HPDE6-E6E7 (cell line): ENCODE measurements around the gene BLOC1S5.
A peak's percentile ranks its signal among the peaks of the same experiment; 100 is the strongest.
"Not testable (repeated sequence)": the region's sequence is repeated elsewhere in the genome, so short reads cannot be mapped to it uniquely, and the experiment has no call there.

Experiments
- DNase-seq: peaks from one replicate; pipeline ENCODE4 v3.0.0; 2011; ENCODE audit warnings: missing footprints; ENCODE audit errors: extremely low spot score

The BLOC1S5 gene

GRCh38 chr6:7993399-7993798 lies 70.8 kb downstream of the BLOC1S5 start:
- DNase-seq: no peak

DNA sequence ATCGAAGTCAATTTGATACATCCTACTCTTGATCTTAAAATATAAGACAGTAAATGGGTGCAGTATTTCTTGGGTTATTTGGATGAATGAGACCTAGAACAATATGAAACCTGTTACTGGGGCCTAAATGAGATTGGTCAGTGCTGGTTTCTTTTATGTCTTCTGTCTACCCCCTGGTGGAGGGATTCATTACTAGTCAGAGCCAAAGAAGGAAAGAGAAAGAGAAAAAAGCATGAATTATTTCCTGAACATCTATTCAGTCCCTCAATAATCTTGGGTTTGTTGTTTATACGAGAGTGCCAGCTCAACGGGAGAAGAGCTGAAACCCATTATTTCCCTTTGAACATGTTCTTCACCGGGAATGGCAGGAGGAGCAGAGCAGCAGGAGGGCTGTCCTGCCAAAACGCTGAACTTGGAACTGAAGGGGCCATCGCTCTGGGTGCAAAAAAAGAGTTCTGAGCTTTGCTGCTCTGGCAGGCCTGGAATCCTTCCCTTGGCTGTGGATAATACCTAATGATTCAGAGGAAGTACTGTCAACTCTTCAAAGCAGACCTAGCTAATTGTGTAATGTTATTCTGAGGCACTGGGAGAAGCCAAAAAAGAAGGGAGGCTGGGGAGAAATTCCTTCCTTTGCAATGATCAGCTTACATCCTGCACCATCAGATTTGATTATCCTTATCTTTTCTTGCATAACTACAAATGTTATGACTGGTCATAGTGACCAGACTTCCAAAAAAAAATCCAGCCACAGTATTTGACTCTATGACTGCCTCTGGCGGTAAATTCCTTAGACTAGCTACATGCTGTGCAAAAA lies 72.0 kb downstream of the BLOC1S5 start:
- peak; percentile 40 for DNase-seq

GRCh38 chr6:7991536-7991935 lies 72.7 kb downstream of the BLOC1S5 start:
- DNase-seq: no peak

GRCh38 chr6:7986219-7986618 lies 78.0 kb downstream of the BLOC1S5 start:
- DNase-seq: no peak

DNA sequence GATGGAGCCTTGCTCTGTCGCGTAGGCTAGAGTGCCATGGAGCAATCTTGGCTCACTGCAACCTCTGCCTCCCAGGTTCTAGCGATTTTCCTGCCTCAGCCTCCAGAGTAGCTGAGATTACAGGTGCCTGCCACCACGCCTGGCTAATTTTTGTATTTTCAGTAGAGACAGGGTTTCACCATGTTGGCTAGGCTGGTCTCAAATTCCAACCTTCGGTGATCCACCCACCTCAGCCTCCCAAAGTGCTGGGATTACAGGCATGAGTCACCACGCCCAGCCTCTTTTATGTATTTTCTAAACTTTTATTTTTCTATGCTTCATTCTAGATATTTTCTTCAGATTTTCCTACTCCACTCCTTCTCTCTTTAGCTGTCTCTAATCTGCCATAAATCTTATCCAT lies 80.2 kb downstream of the BLOC1S5 start:
- not testable (repeated sequence) for DNase-seq

- DNase-seq: no peak
Observed at GRCh38 chr6:7979831-7980230, 84.4 kb downstream of the BLOC1S5 start.

DNA sequence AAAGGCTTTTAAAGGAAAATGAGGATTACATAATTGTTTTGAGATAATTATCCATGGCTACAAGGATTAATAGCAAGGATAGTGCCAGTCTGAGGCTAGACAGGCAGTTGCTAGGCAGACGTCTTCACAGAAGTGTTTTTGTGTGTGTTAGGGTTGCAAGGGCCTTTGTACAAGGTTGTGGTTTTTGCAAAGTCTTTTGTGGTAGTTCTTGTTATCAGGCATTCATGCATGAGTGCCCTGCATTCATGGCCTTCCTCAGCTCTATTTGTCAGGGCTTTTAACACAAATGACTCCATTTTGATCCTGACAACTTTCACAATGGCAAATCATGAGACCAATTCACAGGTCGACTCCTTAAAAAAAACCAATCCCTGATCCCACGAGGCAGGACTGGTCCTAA lies 85.5 kb downstream of the BLOC1S5 start:
- no peak for DNase-seq

DNA sequence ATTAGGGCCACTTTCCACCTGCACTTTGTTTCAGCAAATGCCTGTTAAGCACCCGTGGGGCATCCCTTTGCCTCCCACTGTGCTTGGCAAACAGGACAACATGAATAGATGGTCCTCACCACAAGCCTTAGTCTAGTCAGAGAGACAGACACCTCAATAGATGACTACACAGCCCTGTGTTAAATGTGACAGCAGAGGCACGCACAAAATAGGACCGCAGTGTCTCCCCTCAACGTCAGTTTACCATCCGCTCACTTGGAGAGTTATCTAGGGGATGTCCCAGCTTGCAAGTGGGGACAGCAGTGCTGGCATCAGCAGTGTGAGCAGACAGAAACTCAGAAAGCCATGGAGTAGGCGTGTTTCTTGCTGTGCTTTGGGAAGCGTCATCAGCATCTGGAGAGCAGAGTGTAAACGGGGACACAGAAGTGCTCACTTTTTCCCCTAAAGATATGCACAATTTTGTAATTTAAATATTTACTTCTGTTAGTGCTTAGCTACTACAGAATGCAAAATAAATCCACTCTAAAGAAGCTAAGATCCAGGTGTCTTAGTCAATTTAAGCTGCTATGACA lies 87.6 kb downstream of the BLOC1S5 start:
- DNase-seq: no peak

- no peak for DNase-seq
Observed at GRCh38 chr6:7975764-7976146, 88.4 kb downstream of the BLOC1S5 start.

GRCh38 chr6:7974938-7975763 lies 89.0 kb downstream of the BLOC1S5 start:
- DNase-seq: peak; percentile 70

GRCh38 chr6:7974565-7974937 lies 89.6 kb downstream of the BLOC1S5 start:
- no peak for DNase-seq

GRCh38 chr6:7973584-7973983 lies 90.6 kb downstream of the BLOC1S5 start:
- DNase-seq: no peak

- no peak for DNase-seq
Observed at GRCh38 chr6:7971499-7971898, 92.7 kb downstream of the BLOC1S5 start.

GRCh38 chr6:7970616-7971015 lies 93.6 kb downstream of the BLOC1S5 start:
- no peak for DNase-seq
